ENCODE measurements around the gene KPNA3.

KPNA3 gene

DNA sequence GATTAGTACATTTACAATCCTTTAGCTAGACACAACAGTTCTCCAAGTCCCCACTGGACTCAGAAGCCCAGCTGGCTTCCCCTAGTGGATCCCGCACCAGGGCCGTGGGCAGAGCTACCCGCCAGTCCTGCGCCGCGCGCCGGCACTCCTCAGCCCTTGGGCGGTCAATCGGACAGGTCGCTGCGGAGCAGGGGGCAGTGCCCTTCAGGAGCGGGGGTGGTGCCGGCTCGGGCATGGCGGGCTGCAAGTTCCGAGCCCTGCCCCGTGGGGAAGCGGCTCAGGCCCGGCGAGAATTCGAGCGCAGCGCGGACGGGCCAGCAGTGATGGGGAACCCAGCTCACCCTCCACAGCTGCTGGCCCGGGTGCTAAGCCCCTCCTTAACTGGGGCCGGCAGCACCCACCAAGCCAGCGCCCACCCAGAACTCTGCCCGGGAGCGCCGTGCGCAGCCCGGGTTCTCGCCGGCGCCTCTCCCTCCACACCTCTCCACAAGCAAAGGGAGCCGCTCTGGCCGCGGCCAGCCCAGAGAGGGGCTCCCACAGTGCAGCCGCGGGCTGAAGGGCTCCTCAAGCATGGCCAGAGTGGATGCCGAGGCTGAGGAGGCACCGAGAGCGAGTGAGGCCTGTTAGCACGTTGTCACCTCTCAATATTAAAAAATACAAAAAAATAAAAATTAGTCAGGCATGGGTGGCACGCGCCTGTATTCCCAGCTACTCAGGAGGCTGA, 114.1 kb downstream of the KPNA3 start:
- DNase-seq (ENCODE audit: low read depth): no peak

DNA sequence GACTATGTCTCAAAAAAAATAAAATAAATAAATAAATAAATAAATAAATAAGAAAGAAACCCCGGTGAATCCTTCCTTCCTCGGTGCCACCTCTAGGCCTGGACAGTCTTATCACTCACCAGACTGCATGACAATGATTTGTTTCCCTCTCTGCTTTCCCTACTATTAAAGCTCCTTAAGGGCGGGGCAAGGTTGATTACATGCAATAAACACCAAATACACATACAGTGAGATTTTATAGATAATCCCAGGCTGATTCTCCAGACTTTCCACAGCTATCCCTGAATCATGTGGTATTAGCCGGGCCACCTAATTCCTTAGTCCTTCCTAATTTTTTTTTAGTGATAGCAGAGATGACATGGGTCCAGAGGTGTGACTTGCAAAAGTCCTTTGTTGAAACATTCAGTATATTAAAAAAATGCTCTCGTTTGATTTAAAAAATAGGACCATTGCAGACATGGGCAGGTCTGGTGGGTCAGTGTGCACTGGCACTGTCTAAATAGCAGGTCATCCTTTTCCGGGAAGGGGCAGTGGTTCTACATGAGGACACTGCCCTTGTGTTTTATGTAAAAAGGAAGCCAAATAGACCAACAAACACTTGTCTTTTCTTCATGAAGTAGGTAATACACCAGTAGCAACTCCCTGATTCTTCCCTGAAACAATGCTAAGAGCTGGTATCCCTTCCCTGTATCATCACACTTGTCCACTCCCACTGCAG, 115.7 kb downstream of the KPNA3 start:
- DNase-seq (ENCODE audit: low read depth): no peak

DNA sequence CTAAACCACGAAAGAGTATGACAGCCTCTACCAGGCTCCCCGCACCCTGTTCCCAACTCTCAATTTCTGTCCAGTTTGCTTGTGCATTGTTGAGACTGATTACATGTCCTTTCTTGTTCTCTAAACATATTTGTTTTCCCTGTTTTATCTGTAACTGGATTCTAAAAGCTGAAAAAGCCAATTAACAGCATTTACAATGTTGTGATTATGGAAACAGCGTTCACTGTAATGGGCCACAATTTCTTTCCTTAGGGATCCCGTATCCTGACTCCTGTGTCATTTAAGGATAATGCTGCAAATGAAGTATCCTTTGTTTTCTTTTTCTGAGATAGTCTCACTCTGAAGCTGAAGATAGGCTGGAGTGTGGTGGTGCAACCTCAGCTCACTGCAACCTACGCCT, 121.7 kb downstream of the KPNA3 start:
- no peak for DNase-seq (ENCODE audit: low read depth)

DNA sequence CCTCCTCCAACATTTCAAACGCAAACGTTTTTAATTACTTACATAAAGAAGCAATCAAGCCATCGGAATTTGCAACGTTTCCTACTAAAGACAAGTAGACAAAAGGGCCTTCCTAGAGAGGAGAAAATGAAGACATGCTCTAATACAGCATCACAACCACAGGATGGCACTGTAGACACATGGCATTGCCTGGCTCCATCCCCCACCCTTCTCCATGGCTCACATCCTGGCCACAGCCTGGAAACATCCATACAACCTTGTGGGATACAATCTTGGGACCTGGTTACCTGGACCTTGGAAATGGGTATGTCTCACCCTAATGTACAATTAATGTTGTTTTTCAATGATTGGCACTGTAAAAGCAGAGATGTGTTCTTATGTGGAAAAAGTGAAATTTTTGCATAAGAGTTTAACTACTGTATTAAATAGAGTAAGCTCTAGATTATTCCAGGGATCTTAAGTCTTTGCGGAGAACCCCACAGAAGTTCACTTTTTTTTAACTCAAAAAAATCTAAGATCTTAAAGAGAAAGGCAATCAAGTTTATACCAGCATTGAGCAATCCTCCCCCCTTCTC, 122.7 kb downstream of the KPNA3 start:
- peak; percentile 78 for DNase-seq (ENCODE audit: low read depth)

DNA sequence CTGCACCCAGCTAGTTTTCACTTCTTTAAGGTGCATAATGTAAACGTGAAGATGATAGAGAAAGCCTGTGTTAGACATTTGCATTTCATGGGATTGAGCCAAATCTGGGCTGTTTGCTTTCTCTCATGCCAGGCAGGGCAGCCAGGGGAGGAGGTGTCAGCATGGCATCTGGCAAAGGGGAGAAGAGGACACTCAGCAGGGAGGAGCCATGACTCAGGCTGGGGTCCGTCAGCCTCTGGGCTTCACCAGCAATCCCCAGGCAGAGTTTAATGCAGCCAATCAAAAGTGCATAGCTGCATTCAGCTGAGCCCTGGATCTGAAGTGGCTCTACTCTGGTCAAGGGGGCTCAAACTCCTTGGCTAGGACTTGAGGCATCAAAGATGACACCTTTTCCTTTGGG, 124.7 kb downstream of the KPNA3 start:
- peak; percentile 63 for DNase-seq (ENCODE audit: low read depth)

DNA sequence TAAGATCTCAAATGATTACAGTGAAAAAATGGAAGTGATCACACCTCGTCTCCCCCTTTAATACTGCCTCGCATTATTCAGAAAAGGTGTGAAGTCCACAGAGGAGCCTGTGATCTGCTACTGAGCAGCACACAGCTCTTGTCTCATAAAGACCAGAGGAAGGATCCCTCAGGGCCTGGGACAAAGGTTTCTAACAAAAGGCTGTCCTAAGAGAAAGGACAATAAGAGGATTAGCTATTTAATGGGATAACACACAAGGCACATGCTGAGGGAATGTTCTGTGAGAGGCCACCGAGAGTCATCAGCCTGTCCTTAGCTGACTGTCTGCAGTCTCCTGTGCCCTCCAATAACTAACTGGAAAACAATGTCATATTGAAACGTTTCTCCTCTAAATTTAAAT, 127.9 kb downstream of the KPNA3 start:
- no peak for DNase-seq (ENCODE audit: low read depth)

DNA sequence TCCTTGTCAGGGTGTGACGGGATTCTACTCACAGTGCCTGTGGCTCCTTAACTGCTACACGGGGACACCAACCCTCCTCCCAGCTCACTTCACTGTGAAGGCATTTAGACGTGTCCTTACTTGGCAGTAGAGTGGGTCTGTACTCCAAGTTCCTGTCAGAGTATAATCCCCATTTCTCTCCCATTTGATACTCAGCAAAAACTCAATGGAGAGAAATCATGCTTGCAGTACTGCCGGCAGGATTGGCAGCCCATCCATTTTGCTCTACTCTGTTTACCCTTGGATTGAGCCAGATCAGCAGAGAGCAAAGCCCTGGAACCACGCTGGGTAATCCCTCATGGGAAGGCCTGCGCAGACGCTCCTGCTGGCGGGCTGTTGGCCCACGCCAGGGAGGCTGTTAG, 135.2 kb downstream of the KPNA3 start:
- no peak for DNase-seq (ENCODE audit: low read depth)

DNA sequence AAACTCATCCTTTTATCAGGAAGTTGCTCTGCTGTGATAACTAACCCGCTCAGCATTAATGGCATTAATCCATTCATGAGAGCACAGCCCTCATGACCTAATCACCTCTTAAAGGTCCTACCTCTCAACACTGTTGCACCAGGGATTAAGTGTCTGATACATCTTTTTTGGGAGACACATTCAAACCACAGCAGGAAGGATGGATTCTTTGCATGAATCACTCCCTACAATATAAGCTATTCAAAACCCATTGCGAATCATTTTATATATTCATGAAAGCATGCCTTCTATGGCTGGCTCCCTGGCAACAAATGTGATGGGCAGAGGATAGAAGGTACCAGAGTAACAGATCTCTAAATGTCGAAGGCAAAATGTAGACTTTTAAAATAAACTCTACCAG, 136.6 kb downstream of the KPNA3 start:
- peak; percentile 26 for DNase-seq (ENCODE audit: low read depth)

DNA sequence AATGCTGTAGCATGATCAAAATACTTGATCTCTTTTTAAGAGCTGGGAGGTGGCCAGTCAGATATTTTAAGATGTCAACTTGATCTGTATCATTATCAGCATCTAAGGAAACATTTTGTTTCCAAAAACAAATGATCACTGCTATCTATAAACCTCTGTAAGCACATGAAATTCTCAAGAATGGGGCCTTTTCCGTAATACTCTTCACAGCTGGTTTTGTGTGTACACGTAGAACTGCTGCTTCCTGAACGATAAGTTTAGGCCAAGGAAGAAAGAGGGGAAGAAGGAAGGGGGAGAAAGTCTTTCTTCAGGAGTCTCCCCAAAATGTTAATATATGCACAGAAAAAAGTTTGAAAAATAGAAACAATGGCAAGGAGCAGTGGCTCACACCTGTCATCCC, 138.5 kb downstream of the KPNA3 start:
- DNase-seq (ENCODE audit: low read depth): no peak

DNA sequence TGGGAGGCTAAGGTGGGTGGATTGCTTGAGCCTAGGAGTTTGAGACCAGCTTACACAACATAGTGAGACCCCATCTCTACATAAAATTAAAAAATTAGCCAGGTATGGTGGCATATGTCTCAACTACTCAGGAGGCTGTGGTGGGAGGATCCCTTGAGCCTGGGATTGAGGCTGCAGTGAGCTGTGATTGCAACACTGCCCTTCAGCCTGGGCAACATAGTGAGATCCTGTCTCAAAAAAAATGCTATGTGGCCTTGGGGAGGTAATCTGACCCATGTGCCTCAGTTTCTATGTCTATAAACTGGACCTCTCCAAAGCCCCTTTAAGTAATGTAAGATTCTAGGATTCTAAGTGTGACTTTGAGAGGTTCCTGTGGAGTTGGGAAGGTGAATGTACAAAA, 139.0 kb downstream of the KPNA3 start:
- DNase-seq (ENCODE audit: low read depth): no peak

DNA sequence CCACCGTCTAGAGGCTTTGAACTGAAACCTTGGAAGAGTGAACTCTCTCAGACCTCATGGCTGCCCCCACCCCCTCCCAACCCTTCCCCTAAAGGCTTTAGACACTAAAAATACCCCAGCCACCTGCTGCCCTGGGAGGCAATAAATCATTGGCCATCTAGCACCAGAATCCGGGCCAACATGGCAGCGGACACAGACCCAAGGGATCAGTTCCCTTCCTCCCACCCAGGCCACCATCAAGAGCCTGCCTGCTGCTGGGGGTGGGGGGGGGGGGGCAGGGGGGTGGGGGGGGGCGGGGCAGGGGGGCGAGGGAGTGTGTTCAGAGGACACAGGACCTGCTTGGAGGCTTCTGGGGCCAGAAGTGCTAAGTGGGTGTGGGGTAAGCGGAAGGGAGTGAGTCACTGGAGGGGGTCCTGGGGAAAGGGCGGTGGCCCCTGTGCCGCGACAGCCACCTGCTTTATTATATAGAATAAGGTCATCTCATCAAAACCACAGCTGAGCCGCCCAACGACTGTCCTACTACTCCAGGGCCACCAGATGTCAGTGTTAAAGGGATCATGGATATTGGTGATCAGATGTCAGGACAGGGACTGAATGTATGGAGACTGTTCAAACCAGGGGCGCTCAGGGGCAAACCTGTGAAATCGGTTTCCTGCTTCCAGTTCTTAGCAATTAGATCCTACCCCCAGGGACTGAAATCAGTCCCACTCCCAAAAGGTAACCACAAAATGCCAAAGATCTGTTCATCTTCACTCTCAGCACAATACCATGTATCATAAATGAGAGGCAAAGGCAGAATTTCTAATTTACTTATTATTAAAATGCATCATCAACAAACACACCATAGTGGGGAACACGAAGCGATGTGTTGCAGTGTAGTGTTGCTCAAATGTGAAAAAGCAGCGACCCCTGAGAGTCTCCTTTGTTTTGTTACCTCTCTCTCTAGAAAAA, 139.9 kb downstream of the KPNA3 start:
- DNase-seq (ENCODE audit: low read depth): peak; percentile 51

DNA sequence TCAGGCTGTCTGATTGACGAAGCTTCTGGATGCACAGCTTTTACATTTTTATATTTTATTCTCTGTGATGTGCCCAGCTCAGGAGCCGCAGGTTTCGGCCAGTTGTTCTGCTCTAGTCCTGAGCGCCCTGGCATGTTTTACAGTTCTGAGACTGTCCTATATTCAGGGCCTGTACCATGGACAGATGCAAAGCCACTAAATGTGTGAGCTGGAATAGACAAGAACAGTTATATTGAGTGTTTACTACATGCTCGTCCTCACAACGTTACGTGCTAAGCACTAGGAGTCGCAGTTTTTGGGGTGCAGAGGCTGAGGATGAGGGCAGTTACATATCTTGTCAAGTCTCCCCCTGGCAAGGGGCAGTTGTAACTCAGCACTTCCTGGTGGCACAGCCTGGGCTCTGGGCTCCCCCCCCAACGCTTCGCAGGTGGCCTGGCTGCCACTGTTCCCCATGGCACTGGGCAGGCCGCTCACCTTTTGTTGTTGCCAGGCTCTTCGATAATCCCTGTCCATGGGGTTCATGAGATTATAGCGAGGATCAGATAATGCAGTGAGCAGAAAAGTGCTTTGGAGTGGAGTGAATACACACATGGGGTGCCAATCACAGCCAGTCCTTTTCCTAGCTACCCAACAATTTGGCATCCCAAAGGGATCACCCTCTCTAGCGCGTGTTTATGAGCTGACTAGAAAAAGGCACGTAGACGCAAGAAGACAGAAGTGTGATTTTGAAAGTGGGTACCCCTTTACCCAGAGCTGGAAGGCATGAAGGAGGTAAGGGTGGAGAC, 140.7 kb downstream of the KPNA3 start:
- no peak for DNase-seq (ENCODE audit: low read depth)

DNA sequence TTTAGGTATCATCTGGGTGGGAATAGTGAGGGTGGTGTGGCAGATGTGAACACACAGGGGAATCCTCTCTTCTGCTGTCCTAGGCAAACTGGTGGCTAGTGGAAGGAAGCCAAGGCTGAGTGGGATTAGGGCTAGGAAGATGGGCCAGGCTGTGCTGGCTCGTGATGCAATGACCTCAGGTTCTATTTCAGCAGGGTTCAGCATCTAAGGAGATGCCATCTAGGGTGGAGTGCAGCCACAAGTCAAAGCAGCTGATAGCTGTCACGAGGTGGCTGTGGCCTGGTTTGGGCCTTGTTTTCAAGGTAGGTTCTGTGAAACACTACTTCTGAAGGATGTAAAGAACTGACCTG, 142.5 kb downstream of the KPNA3 start:
- DNase-seq (ENCODE audit: low read depth): no peak

Data from EH (cell line).